GM18511 (cell line): ENCODE measurements around the gene CTDSPL.

ENCODE experiments used
- ATAC-seq: cut with Tn5 transposase; IDR thresholded peaks from one replicate; pipeline ENCODE4 v1.9.1; 2021; ENCODE audit warnings: mild to moderate bottlenecking, moderate library complexity; ENCODE audit not compliant: unreplicated experiment

CTDSPL gene

GRCh38 chr3:38011111-38011510 lies 149.4 kb downstream of the CTDSPL start:
- ATAC-seq: no peak

GRCh38 chr3:38015485-38015884 lies 153.8 kb downstream of the CTDSPL start:
- no peak for ATAC-seq

GRCh38 chr3:38015984-38016383 lies 154.3 kb downstream of the CTDSPL start:
- ATAC-seq: no peak

- no peak for ATAC-seq
These were observed 154.7 kb downstream of the CTDSPL start for GRCh38 chr3:38016410-38016809.

GRCh38 chr3:38016847-38017444 lies 155.3 kb downstream of the CTDSPL start:
- ATAC-seq: no peak

GRCh38 chr3:38017445-38018295 lies 156.0 kb downstream of the CTDSPL start:
- ATAC-seq: no peak

- ATAC-seq: no peak
These were observed 156.9 kb downstream of the CTDSPL start for GRCh38 chr3:38018296-38019266.

GRCh38 chr3:38019658-38020341 lies 158.1 kb downstream of the CTDSPL start:
- no peak for ATAC-seq

- no peak for ATAC-seq
These were observed 158.7 kb downstream of the CTDSPL start for GRCh38 chr3:38020342-38020726.

- no peak for ATAC-seq
These were observed 159.5 kb downstream of the CTDSPL start for GRCh38 chr3:38021196-38021595.

GRCh38 chr3:38022301-38022700 lies 160.6 kb downstream of the CTDSPL start:
- ATAC-seq: no peak

GRCh38 chr3:38022896-38023709 lies 161.4 kb downstream of the CTDSPL start:
- ATAC-seq: no peak

GRCh38 chr3:38026856-38027255 lies 165.2 kb downstream of the CTDSPL start:
- no peak for ATAC-seq

GRCh38 chr3:38027466-38028465 lies 166.1 kb downstream of the CTDSPL start:
- no peak for ATAC-seq

GRCh38 chr3:38028621-38029361 lies 167.1 kb downstream of the CTDSPL start:
- ATAC-seq: no peak

GRCh38 chr3:38029400-38030125 lies 167.9 kb downstream of the CTDSPL start, which contains the start of gene PLCD1:
Gene PLCD1, minus strand, starts transcription at chr3:38029642. Its CDS starts 103 bp downstream, at chr3:38029539.
- no peak for ATAC-seq
